GM20000 (cell line): ENCODE measurements around the gene MICALL2.

ENCODE experiments used
- DNase-seq: peaks from one replicate; pipeline ENCODE4 v3.0.0; 2012; ENCODE audit warnings: low spot score
- CTCF ChIP-seq: IDR thresholded peaks from 2 replicates; pipeline ENCODE4 v1.5.1; 2012; ENCODE audit warnings: mild to moderate bottlenecking, control low read depth; ENCODE audit errors: extremely low read depth, missing control alignments

MICALL2 gene

DNA sequence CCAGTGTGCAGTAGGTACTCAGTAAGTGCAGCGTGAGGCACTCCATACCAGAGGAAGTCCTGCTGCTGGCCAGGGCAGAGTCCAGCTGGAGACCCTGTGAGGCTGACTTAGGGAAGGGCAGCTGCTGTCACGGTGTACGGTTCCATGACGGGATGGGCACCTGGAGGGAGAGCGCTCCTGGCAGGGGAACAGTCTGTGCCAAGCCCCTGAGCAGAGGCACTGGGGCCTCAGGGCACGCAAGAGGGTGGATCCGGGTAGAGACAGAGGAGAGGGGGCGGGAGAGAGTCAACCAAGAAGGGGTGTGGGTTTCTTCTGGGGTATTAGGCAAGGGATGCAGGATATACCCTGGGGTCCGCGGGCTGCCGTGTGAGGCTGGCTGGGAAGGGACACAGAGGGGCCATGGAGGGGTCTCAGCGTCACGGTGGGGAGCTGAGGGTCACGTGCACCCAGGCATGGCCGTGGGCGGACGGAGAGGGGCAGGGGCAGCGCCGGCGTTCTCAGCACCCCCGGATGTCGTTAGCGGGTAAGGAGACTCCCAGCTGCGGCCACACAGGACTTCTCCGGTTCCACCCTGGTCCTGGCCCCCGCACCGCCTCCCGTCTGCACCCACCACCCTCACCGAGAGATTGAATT is 70.5 kb downstream of the MICALL2 start:
- DNase-seq: no peak
- no peak for TF ChIP-seq CTCF

DNA sequence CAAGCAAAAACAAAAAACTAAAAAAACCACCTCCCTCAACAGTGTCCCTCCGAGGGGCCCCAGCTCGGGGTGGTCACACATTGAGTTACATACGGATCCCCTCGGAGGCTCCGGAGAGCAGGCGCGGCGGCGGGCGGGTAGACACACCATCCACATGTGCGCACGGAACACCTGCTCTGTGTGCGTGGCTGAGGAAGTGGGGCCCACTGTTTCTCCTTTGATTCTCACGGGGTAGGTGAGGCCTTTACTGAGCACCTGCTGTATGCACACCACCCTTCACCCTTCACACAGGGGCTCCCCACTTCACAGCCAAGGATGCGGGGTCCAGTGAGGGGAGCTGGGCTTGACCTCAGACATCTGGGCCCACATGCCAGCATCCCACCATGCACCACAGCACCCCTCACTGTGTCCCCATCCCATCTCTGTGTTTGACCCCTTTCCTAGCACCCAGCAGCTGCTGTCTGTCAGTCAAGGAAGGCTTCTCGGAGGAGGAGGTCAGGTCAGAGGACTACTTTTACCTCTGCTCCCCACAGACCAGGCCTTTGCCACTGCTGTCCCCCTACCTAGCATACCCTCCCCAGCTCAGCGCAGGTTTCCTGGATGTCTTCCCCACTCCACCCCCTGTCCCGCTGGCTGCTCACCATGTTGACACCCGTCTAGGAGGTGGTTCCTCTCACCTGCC is 71.1 kb downstream of the MICALL2 start:
- DNase-seq: no peak
- TF ChIP-seq CTCF: no peak

- TF ChIP-seq CTCF: no peak
- no peak for DNase-seq
Observed at GRCh38 chr7:1387261-1387660, 72.0 kb downstream of the MICALL2 start.

DNA sequence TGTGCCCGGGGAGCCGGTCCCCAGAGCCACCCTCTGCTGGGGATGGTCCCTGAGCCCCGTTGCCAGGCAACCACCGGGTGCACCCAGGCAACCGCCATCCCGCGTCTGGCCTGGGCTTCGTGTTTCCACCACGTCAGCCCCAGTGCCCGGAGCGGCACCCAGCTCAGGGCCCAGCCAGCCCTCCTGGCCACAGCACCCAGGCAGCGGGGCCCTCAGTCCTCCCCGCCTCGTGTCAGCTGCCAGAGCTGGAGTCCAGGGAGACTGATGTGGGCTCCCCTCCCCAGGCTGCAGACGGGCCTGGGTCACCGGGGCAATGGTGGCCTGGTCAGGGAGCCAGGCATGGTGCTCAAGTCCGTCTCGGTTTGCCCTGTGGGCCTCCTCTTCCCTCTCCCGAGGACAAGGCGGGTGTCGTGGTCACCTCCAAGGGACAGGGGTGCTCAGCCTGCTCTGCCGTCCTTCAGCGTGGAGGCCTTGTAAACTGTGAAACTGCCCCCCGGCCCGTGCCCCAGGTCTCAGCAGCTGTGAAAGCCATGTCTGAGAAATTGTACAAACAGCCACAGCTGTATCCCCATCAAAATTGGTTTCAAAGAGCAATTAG is 72.5 kb downstream of the MICALL2 start:
- no peak for DNase-seq
- no peak for TF ChIP-seq CTCF

DNA sequence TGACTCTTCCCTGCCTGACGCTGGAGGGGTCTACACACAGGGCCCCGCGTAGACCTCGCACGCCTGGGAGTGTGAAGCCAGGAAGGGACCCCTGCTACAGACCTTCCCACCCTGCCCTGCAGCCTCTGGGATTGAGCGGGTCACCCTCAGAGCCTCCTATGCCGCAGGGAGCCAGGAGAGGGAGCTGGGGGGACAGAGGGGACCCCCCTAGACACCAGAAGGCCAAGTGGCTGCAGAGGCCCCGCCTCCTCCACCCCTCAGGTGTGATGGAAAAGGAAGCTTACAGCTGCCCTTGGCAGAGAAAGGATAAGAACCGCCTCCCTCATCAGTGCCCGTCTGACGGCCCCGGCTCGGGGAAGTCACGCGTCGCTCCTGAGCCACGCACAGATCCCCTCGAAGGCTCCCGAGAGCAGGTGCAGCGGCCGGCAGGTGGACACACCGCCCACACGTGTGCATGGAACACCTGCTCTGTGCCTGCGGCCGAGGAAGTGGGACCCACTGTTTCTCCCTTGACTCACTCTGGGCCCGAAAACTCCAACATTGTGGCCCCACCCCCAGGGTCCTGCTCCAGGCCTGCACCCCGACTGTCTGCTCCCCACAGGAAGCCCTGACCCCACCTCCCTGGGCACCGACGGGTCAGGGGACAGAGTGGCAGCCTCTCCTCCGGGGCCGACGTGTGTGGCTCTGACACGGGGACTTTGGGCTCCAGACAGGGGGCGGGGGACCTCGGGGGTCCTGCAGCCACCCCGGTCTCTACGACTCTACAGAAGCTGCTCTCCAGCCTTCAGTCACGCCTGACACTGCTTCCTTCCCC is 73.3 kb downstream of the MICALL2 start:
- no peak for DNase-seq
- TF ChIP-seq CTCF: no peak

- no peak for TF ChIP-seq CTCF
Observed at GRCh38 chr7:1385086-1385808, 74.0 kb downstream of the MICALL2 start.

More at GRCh38 chr7:1385086-1385808, 74.0 kb downstream of the MICALL2 start:
- no peak for DNase-seq
